Measurements from ENCODE around the gene EIF4EBP3.

DNA sequence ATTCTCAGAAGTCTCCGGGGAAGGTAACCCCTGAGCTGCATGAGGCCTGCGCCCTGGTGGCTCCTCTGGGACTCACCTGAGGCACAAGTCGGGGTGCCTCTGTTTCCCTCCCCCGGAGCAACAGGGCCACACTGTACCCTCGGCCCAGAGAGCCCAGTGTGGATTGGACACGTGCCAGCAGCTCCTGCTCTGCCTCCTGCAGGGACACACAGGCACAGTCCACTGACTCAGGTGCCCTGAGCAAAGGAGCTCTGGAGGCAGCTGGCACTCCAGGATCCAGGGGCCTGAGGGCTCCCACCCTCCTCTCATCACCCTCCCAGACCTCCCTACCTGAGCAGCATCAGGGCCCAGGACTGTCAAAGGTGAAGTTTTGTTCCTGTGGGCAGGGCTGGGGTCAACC, 46.7 kb downstream of the EIF4EBP3 start:
- TF ChIP-seq POLR2A (IDR thresholded peaks at IDR 0.05) (no peak), POLR2AphosphoS5 (IDR thresholded peaks at IDR 0.05) (no peak), EP300 (IDR thresholded peaks at IDR 0.05) (no peak)
- TF ChIP-seq, protein P1, sequence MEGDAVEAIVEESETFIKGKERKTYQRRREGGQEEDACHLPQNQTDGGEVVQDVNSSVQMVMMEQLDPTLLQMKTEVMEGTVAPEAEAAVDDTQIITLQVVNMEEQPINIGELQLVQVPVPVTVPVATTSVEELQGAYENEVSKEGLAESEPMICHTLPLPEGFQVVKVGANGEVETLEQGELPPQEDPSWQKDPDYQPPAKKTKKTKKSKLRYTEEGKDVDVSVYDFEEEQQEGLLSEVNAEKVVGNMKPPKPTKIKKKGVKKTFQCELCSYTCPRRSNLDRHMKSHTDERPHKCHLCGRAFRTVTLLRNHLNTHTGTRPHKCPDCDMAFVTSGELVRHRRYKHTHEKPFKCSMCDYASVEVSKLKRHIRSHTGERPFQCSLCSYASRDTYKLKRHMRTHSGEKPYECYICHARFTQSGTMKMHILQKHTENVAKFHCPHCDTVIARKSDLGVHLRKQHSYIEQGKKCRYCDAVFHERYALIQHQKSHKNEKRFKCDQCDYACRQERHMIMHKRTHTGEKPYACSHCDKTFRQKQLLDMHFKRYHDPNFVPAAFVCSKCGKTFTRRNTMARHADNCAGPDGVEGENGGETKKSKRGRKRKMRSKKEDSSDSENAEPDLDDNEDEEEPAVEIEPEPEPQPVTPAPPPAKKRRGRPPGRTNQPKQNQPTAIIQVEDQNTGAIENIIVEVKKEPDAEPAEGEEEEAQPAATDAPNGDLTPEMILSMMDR (IDR thresholded peaks at IDR 0.05) = no peak
